Limb (tissue), 2 donors: ENCODE results near the gene INPP4B.
A peak's percentile ranks its signal among the peaks of the same experiment; 100 is the strongest.

Experiments
- DNase-seq, 2 donors: peaks; one replicate each; pipeline ENCODE4 v3.0.0-alpha.2; 2016; ENCODE audit errors: extremely low spot score in 2 of 2

Gene INPP4B

DNA sequence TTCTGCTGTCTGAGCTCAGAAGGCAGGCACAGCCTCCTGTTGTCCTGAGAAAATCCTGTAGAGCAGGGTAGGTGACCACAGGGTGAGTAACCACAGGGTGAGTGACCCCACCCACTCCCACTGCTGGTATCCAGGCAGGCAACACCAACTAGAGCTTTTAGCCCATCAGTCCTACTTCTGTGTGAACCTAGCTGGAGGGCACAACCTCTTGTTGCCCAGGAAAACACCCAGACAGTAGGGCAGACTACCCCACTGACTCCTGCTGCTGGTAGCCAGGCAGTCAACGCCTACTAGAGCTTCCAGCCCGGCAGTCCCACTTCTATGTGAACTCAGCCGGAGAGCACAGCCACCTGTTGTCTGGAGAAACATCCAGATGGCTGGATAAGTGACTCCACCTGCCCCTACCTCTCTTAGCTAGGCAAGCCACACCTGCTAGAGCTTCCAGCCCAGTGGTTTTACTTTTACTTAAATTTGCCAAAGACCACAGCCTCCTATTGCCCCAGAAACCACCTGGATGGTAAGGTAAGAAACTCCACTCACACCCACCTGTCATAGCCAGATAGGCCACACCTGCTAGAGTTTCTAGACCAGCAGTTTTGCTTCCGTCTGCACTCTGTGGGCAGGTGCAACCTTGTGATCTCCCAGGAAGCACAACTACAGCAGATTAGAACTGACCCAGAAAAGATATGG is 371.6 kb downstream of the INPP4B start:
- DNase-seq: no peak

DNA sequence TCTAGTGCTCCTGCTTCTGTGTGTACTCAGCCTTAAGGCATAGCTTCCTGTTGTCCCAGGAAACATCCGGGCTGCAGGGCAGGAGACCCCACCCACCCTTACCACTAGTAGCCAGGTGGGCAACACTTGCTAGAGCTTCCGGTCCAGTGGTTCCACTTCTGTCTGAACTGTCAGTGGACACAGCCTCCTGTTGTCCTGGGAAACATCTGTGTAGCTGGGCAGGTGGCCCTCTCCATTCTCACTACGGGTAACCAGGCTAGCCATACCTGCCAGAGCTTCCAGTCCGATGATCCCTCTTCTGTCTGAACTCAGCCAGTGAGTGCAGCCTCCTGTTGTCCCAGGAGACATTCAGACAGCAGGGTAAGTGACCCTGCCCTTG is 372.2 kb downstream of the INPP4B start:
- no peak for DNase-seq

- no peak for DNase-seq
These were observed 372.7 kb downstream of the INPP4B start for GRCh38 chr4:142473218-142473959.

GRCh38 chr4:142467088-142467487 is 379.0 kb downstream of the INPP4B start:
- DNase-seq: no peak

GRCh38 chr4:142465526-142465925 is 380.6 kb downstream of the INPP4B start:
- no peak for DNase-seq

GRCh38 chr4:142463206-142463605 is 382.9 kb downstream of the INPP4B start:
- DNase-seq: no peak

GRCh38 chr4:142452161-142452855 is 393.8 kb downstream of the INPP4B start:
- no peak for DNase-seq

DNA sequence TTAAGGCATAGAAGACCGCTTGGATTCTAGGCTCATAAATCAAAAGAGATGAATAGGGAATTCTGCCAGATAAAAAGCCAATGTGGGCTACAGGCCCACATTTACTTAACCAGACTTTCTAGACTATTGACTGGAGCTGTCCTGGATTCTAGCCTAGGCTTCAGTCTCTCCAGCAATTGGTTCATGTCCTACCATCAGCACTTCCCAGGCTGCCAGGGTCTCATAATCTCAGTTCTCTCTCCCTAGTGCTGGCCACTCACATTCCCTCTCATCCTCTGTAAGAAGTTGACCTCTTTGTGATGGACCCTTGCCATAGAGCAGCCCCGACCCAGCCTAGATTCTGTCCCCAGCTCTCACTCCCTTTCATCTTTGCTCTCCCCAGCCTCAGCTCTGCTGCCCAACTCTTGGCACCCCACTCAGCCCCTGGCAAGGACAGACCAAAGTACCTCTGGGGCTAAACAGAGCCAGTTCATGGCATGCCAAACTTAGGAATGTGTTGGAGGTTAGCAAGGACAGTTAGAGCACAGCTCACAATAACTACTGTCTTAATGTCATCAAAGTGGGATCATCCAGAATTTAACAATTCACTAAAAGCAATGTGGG is 396.2 kb downstream of the INPP4B start:
- no peak for DNase-seq

- no peak for DNase-seq
These were observed 399.1 kb downstream of the INPP4B start for GRCh38 chr4:142447009-142447408.

GRCh38 chr4:142443469-142443868 is 402.6 kb downstream of the INPP4B start:
- DNase-seq: no peak

DNA sequence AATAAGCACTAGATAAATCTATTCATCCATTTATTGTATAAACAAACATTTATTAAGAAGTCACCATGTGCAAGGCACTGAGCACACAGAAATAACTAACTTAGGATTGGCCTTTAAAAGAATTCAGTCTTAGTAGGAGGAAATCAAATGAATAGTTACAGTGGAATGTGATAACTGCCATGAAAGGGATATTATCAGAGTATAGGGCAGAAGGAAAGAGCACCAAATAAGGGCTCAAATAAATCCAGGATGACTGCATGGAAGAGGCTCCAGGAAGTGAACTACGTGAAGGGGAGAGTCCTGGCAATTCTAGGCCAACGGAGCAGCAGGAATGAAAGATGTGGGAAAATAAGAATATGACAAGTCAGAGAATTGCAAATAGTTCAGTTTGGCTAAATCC is 406.0 kb downstream of the INPP4B start:
- DNase-seq: no peak

DNA sequence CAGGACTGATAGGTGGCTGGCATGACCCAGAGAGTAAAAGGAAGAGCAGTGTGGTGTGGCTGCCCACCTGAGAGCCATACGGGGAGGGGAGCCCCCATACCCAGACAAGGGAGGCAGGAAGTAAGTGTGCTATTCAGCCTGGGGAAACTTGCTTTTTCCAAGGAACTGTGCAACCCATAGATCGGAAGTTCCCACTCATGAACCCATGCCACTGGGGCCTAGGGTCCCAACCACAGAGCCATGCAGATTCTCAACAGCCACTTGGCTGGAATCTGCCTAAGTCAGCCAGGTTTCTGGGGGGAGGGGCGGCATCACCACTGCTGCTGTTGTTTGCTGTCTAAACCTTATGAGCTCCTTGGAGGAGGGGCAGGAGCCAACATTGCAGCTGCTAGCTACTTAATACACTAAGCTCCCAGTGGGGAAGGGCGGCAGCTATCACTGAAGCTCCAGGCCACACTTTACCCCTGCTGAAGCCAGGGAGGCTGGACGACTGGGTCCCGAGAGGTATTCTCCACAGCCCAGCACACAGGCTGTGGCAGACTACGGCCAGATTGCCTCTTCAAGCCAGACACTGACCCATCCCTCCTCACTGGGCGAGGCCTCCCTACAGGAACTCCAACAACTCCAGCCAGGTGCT is 410.4 kb downstream of the INPP4B start:
- DNase-seq: peak in 1 of 2 donors; percentile 36

DNA sequence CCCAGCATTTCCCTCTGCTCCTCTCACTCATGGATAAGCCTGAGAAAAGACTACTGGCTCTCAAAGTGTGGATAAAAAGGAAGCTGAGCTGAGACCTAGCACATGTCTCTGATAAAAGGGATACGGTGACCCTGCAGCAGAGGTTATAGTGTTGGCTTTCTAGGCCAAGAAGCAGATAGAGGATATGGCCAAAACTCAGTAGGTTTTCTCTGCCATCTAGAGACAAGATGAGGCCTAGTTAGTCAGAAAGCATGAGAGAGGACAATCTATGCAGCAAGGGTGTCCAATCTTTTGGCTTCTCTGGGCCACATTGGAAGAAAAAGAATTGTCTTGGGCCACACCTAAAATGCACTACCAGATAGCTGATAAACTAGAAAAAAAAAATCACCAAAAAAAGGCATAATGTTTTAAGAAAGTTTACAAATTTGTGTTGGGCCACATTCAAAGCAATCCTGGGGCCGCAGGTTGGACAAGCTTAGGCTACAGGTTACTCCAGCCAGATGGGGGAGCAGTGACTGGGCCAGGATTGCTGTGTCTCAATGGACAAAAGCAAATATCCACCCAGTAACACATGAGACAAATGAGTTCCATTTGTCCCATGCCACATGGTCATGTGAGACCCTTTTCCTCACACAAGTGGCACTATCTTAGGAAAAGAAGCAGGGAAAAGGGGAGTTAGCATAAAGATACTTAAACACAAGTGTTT is 411.4 kb downstream of the INPP4B start:
- DNase-seq: no peak

- no peak for DNase-seq
These were observed 417.4 kb downstream of the INPP4B start for GRCh38 chr4:142428715-142429114.

DNA sequence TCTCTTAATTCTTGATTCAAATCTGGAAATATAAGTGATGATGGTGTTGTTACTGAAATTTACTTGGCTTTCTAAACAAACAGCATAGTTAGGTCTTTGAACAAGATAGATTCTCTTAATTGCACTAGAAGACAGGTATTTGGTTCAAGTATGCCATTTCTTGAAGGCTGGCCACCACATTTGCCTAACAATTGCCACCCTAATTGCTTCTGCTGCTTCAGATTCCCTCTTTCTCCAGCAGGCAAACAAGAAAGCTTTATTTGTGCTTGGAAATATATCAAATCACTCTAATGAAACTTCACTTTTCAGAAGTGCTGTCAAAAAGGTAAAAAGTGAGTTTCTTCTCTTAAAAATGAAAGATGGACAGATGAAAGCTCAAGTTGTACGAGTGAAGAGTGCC is 418.6 kb downstream of the INPP4B start:
- DNase-seq: no peak

GRCh38 chr4:142423861-142424260 is 422.2 kb downstream of the INPP4B start:
- DNase-seq: no peak

- DNase-seq: no peak
These were observed 425.6 kb downstream of the INPP4B start for GRCh38 chr4:142420311-142421095.

DNA sequence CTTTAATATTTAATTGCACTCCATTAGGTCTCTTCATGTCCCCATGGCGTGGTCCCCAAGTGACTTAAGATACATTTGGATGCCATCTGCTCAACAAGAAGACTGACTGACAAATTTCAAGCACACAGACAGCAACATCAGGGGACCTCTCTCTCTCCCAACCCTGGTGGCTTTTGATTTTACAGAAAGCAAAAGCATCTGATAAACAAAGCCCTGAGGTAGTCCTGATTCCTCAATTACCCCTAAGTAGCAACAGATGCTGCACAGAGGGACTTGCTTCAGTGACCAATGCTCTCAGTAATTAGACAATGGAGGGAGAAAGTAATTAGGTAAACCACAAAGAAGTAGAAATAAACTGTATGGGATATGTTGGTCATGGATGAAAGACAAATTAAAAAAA is 426.4 kb downstream of the INPP4B start:
- no peak for DNase-seq

- DNase-seq: no peak
These were observed 427.4 kb downstream of the INPP4B start for GRCh38 chr4:142418697-142419096.

DNA sequence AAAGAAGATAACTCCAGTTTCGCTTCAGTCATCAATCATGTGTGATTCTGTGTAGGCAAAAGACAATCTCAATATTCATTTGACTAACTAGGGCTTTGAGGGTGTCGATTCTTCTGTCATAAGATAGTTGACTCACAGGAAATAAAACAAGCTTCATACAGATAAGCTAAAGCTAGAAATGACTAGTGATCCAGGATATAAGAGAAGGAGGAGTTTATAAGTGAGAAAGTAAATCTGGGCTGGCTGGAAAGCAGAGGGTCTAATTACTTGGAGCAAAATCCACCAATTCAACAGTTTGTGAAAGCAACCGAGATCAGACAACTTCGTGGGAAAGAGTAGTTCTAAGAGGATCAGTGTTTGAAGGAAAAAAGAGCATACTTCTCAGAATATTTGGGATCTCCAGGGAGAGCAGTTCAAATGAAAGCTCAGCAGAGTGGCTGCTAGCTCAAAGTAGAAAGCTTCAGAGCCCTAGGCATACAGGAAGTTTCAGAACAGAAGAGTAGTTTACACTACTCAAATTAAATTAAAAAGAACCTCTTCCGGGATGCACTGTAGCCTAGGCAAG is 429.3 kb downstream of the INPP4B start:
- no peak for DNase-seq
